H1 (cell line): Measurements from ENCODE around the gene EML1.

ENCODE experiments used
- BACH1 ChIP-seq: IDR thresholded peaks from 2 replicates; pipeline ENCODE4 v1.6.1; 2012; ENCODE audit warnings: low read length, improper control_type of control experiment
- CHD2 ChIP-seq: IDR thresholded peaks from 2 replicates; pipeline ENCODE4 v1.6.1; 2012; ENCODE audit warnings: low read length, improper control_type of control experiment
- GABPA ChIP-seq: IDR thresholded peaks from 2 replicates; pipeline ENCODE4 v1.6.1; 2011; ENCODE audit warnings: mild to moderate bottlenecking, low read length, moderate library complexity, borderline replicate concordance; ENCODE audit not compliant: insufficient read depth
- POLR2AphosphoS5 ChIP-seq: IDR thresholded peaks from 2 replicates; pipeline ENCODE4 v1.6.1; 2011; ENCODE audit warnings: low read depth, low read length
- SRF ChIP-seq: IDR thresholded peaks from 2 replicates; pipeline ENCODE4 v1.6.1; 2011; ENCODE audit warnings: mild to moderate bottlenecking, low read depth, low read length, moderate library complexity
- TBP ChIP-seq: IDR thresholded peaks from 2 replicates; pipeline ENCODE4 v1.6.1; 2011; ENCODE audit warnings: low read depth, low read length, improper control_type of control experiment
- TF ChIP-seq, protein P1 (sequence below), 3 experiments: IDR thresholded peaks; 1 replicate in 2 of 3; 2 replicates in 1 of 3; pipeline versions ENCODE4 v1.5.1 to v1.6.1; 2011; ENCODE audit warnings: low read length in 3 of 3, mild to moderate bottlenecking in 3 of 3, inconsistent platforms in 2 of 3, low read depth in 1 of 3, moderate library complexity in 1 of 3; ENCODE audit not compliant: insufficient read depth in 1 of 3; ENCODE audit errors: control extremely low read depth in 1 of 3

DNA sequence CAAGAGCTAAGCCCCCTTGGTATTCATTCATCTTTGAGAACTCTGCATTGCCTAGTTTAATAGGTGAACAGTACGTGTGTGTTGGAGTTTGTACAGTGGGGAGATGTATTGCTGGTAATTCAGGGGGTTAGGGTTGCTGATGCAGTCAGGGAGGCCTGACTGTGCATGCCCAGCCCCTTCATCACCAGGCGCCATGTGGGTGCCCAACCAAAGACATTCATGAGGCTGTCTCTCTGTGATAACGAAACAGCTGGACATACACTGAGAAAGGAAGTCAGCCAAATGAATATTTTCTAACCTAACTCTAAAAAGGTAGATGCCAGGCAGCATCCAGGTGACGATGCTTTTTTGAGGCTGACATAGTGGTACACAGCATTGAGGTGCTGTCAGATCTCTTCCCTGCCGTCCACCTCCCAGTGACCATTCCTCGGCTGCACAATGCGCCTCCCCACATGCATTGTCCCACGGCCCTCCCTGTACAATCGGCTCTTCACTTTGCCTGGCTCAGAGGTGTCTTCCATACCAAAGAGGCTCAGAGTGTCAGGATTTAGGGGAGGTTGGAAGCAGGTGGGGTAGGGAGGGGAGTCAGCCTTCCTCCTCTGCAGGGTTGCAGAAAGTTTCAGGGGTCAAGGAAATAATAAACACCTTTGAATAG is 19.0 kb downstream of the EML1 start:
- TF ChIP-seq BACH1 (no peak), GABPA (no peak), TBP (no peak), CHD2 (no peak), POLR2AphosphoS5 (no peak), SRF (no peak)
- TF ChIP-seq, protein P1, sequence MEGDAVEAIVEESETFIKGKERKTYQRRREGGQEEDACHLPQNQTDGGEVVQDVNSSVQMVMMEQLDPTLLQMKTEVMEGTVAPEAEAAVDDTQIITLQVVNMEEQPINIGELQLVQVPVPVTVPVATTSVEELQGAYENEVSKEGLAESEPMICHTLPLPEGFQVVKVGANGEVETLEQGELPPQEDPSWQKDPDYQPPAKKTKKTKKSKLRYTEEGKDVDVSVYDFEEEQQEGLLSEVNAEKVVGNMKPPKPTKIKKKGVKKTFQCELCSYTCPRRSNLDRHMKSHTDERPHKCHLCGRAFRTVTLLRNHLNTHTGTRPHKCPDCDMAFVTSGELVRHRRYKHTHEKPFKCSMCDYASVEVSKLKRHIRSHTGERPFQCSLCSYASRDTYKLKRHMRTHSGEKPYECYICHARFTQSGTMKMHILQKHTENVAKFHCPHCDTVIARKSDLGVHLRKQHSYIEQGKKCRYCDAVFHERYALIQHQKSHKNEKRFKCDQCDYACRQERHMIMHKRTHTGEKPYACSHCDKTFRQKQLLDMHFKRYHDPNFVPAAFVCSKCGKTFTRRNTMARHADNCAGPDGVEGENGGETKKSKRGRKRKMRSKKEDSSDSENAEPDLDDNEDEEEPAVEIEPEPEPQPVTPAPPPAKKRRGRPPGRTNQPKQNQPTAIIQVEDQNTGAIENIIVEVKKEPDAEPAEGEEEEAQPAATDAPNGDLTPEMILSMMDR (IDR thresholded peaks at IDR 0.05; ENCODE audit: control extremely low read depth in 1 of 3, insufficient read depth in 1 of 3, low read depth in 1 of 3, low read length in 3 of 3), result no peak
